NB4 (cell line): ENCODE data around the gene ZMIZ2.

ENCODE experiments used
- DNase-seq: peaks from one replicate; pipeline ENCODE4 v3.0.0; 2010; ENCODE audit warnings: low read depth
- H3K4me3 ChIP-seq: one replicate; pipeline ENCODE4 v1.5.1; 2011; ENCODE audit warnings: mild to moderate bottlenecking, low read depth, low read length, moderate library complexity
- CTCF ChIP-seq: IDR thresholded peaks from one replicate; pipeline ENCODE4 v1.5.1; 2012; ENCODE audit warnings: low read depth, low read length
- MYC ChIP-seq: IDR thresholded peaks from 2 replicates; pipeline ENCODE4 v1.6.1; 2011; ENCODE audit warnings: low read depth, low read length
- POLR2A ChIP-seq: IDR thresholded peaks from 2 replicates; pipeline ENCODE4 v1.6.1; 2011; ENCODE audit warnings: mild to moderate bottlenecking; ENCODE audit not compliant: insufficient read length; ENCODE audit errors: extremely low read depth
- TF ChIP-seq, protein P1 (sequence below): IDR thresholded peaks from 2 replicates; pipeline ENCODE4 v1.6.1; 2011; ENCODE audit warnings: low read depth, low read length

ZMIZ2 gene

GRCh38 chr7:44748948-44749731 is 493 bp downstream of the ZMIZ2 start:
- H3K4me3 ChIP-seq, result peak overlapping the region; percentile 58
- TF ChIP-seq POLR2A (no peak), MYC (no peak; the same call in 1 of the 2 replicates)
- TF ChIP-seq, protein P1, sequence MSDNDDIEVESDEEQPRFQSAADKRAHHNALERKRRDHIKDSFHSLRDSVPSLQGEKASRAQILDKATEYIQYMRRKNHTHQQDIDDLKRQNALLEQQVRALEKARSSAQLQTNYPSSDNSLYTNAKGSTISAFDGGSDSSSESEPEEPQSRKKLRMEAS, result peak; percentile 20; the same call in 1 of the 2 replicates
- DNase-seq, result peak; percentile 44

GRCh38 chr7:44749992-44750391 is 1.3 kb downstream of the ZMIZ2 start:
- DNase-seq, result no peak
- H3K4me3 ChIP-seq, result peak overlapping the region; percentile 58
- TF ChIP-seq, protein P1, result no peak
- no peak for TF ChIP-seq MYC
- no peak for TF ChIP-seq CTCF
- TF ChIP-seq POLR2A, result no peak

DNA sequence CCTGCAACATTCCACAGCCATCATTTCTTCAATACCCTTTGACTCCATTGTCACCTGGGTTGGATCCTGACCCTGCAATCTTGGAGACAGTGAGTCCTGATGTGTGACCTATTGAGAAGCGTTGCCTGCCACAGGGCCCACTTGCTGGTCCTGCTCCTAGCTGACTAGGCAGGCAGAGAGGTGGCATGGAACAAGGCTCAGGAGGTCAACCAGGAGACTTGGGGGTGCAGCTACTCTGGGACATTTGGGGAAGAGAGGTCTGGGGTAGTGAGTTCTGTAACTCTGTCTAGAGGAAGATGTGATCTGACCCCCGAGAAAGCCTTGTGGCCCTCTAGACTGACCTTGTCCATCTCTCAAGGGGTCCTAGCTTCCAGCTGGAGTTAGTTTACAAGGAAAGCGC is 1.8 kb downstream of the ZMIZ2 start:
- TF ChIP-seq, protein P1, result no peak
- TF ChIP-seq CTCF, result no peak
- TF ChIP-seq POLR2A, result no peak
- TF ChIP-seq MYC, result no peak
- no peak for DNase-seq
- H3K4me3 ChIP-seq, result peak overlapping the region; percentile 58

DNA sequence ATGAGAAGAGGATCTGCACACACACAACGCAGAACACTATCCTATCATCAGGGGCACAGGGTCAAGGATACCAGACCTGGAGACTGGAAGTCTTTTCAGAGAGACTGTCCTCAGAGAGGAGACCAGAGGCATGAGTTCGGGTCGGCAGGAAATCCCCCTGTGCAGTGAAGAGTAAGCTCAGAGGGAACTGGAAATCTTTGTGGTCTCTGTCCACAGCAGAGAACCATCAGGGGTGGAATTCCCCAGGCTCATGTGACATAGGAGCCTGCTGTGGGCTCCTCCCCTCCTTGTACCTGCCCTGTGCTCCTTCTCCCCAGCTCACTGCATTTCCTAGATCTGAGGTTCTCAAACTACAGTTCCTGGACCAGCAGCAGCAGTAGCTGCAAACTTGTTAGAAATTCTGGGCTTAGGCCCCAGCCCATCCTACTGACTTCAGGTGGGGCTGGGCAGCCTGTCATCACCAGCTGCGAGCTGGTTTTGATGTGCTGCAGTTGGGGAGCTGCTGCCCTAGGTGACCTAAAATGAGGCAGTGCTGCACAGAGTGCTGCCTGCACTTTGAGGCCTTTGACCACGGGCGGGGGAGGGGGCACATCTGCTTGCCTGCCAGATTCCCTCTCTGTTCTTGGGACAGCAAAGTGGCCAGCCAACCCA is 2.4 kb downstream of the ZMIZ2 start:
- H3K4me3 ChIP-seq, result no peak overlapping the region
- TF ChIP-seq MYC (no peak), CTCF (no peak), POLR2A (no peak)
- TF ChIP-seq, protein P1, result no peak
- peak; percentile 69 for DNase-seq

DNA sequence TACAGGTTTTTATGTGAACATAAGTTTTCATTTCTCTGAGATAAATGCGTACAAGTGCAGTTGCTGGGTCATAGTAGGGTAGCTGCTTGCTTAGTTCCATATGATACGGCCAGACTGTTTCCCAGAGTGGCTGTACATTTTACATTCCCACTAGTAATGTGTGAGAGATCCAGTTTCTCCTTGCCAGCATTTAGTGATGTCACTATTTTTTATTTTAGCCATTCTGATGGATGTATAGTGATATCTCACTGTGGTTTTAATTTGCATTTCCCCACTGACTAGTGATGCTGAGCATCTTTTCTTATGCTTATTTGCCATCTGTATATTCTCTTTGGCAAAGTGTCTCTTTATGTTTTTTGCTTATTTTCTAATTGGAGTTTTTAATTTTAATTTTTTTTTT is 4.2 kb downstream of the ZMIZ2 start:
- DNase-seq, result no peak
- no peak overlapping the region for H3K4me3 ChIP-seq
- no peak for TF ChIP-seq POLR2A
- no peak for TF ChIP-seq CTCF
- TF ChIP-seq MYC, result no peak
- TF ChIP-seq, protein P1, result no peak
